ENCODE data around the gene KLF16. TPM values are rescaled to one million over a fixed set of nuclear protein-coding genes. Genes with fewer than 3 reads are reported as not detected.

The KLF16 gene
- total RNA-seq, 1 experiment from 2014 or later, result 64.0 TPM

GRCh38 chr19:1884291-1884718 lies 20.9 kb upstream of the KLF16 start:
- TF ChIP-seq IRF2 (CRISPR knock-in tag; IDR thresholded peaks at IDR 0.05; ENCODE audit: borderline replicate concordance, low read depth) (no peak), SOX15 (CRISPR knock-in tag; IDR thresholded peaks at IDR 0.05) (no peak), ZNF512 (CRISPR knock-in tag; IDR thresholded peaks at IDR 0.05; ENCODE audit: borderline replicate concordance) (no peak)
- Mint-ChIP-seq H3K27me3 (ENCODE audit: low read depth) (peaks cover 2% of the 10 kb centered on the region; the same call in 1 of the 2 replicates), H3K27ac (peak overlapping the region; percentile 91), H3K36me3 (no peaks in the 10 kb centered on the region), H3K4me3 (peak overlapping the region; percentile 98), H3K9me3 (no peaks in the 10 kb centered on the region), H3K4me1 (peaks cover 27% of the 10 kb centered on the region)
- ChIA-PET POLR2A (interaction anchor here (0.7 to 1.1 kb wide), 3 partner anchors 8 to 14 kb away, joined by 3 to 5 read pairs (median 4); no protein-coding TSS in a partner anchor), CTCF (interaction anchor here (1.2 kb wide), 1 partner anchor 29 kb away, joined by 6 read pairs; no protein-coding TSS in a partner anchor)
- DNase-seq (ENCODE audit: low spot score) (no peak), ATAC-seq (no peak)

GRCh38 chr19:1883784-1884183 lies 20.4 kb upstream of the KLF16 start:
- Mint-ChIP-seq H3K27me3 (ENCODE audit: low read depth) (peaks cover 2% of the 10 kb centered on the region; the same call in 1 of the 2 replicates), H3K4me1 (peaks cover 27% of the 10 kb centered on the region), H3K4me3 (peak overlapping the region; percentile 98), H3K9me3 (no peaks in the 10 kb centered on the region), H3K36me3 (no peaks in the 10 kb centered on the region), H3K27ac (peak overlapping the region; percentile 41)
- TF ChIP-seq MAX (CRISPR knock-in tag; IDR thresholded peaks at IDR 0.05) (no peak), SOX15 (CRISPR knock-in tag; IDR thresholded peaks at IDR 0.05) (no peak), ZNF425 (CRISPR knock-in tag; conservative IDR thresholded peaks at IDR 0.05) (no peak), CREM (CRISPR knock-in tag; IDR thresholded peaks at IDR 0.05) (no peak), FOXP4 (CRISPR knock-in tag; IDR thresholded peaks at IDR 0.05) (no peak), ZNF232 (CRISPR knock-in tag; IDR thresholded peaks at IDR 0.05) (no peak), RELA (CRISPR knock-in tag; IDR thresholded peaks at IDR 0.05; ENCODE audit: borderline replicate concordance) (no peak), RORB (CRISPR knock-in tag; IDR thresholded peaks at IDR 0.05) (no peak), ZBTB43 (CRISPR knock-in tag; IDR thresholded peaks at IDR 0.05) (no peak), NFE2L1 (CRISPR knock-in tag; IDR thresholded peaks at IDR 0.05) (no peak), AFF4 (CRISPR knock-in tag; IDR thresholded peaks at IDR 0.05; ENCODE audit: borderline replicate concordance) (no peak), CREB1 (CRISPR knock-in tag; IDR thresholded peaks at IDR 0.05) (no peak), PREB (CRISPR knock-in tag; IDR thresholded peaks at IDR 0.05; ENCODE audit: borderline replicate concordance) (no peak), ZNF532 (CRISPR knock-in tag; IDR thresholded peaks at IDR 0.05; ENCODE audit: borderline replicate concordance) (no peak)
- POLR2A ChIA-PET, result interaction anchor here (0.7 kb wide), 1 partner anchor 15 kb away, joined by 3 read pairs; no protein-coding TSS in a partner anchor
- no peak for DNase-seq (ENCODE audit: low spot score)
- no peak for ATAC-seq
- CTCF ChIA-PET, result no interaction called here

Measured in WTC11 (cell line).